ENCODE results near the gene IKZF3.

DNA sequence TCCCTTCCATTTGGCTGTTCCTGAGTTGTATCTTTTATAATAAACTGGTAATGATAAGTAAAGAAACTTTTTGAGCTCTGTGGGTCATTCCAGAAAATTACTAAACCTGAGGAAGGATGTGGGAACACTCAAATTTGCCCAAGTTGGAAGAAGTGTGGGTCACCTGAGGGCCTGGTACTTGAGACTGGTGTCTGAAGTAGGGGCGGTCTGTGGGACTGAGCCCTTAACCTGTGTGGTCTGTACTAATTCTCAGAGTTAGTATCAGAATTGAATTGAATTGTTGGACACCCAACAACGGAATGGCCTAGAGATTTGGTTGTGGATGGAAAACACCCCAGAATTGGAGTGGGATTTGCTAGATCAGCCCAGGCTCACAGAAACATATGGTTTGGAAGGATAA, 43.1 kb downstream of the IKZF3 start:
- TF ChIP-seq TAF1 (IDR thresholded peaks at IDR 0.05; ENCODE audit: borderline replicate concordance, low read depth, low read length) (no peak), POLR2AphosphoS5 (IDR thresholded peaks at IDR 0.05; ENCODE audit: low read depth, low read length) (no peak)
